Mesendoderm (in vitro differentiated cells): ENCODE measurements around the gene ZBTB42. TPM values are rescaled to one million over a fixed set of nuclear protein-coding genes. Genes with fewer than 3 reads are reported as not detected.
A peak's percentile ranks its signal among the peaks of the same experiment; 100 is the strongest.

Experiments used
- DNase-seq: peaks from one replicate; pipeline ENCODE4 v3.0.0; 2013
- H2AK5ac ChIP-seq: 2 replicates; pipeline ENCODE4 v1.6.1; 2013; ENCODE audit warnings: low read length, inconsistent platforms
- H2BK120ac ChIP-seq: 2 replicates; pipeline ENCODE4 v1.6.1; 2013; ENCODE audit warnings: low read depth, mild to moderate bottlenecking, low read length, moderate library complexity, mixed read lengths
- H2BK15ac ChIP-seq: replicated peaks from 2 replicates; pipeline ENCODE4 v1.6.1; 2013; ENCODE audit warnings: low read depth, mild to moderate bottlenecking, moderate library complexity
- H2BK5ac ChIP-seq: 2 replicates; pipeline ENCODE4 v1.6.1; 2013; ENCODE audit warnings: low read length, inconsistent platforms
- H3K18ac ChIP-seq: 2 replicates; pipeline ENCODE4 v1.6.1; 2013; ENCODE audit warnings: mild to moderate bottlenecking, low read length, mixed read lengths
- H3K23ac ChIP-seq: one replicate; pipeline ENCODE4 v1.6.1; 2013; ENCODE audit warnings: low read length
- H3K27ac ChIP-seq: 2 replicates; pipeline ENCODE4 v1.5.1; 2013; ENCODE audit warnings: low read depth, mild to moderate bottlenecking, inconsistent platforms, low read length, moderate library complexity
- H3K27me3 ChIP-seq: 2 replicates; pipeline ENCODE4 v1.6.1; 2013; ENCODE audit warnings: low read length, control low read depth, mild to moderate bottlenecking, inconsistent platforms; ENCODE audit not compliant: insufficient read depth, poor library complexity
- H3K36me3 ChIP-seq: 2 replicates; pipeline ENCODE4 v1.6.1; 2013; ENCODE audit warnings: low read length, inconsistent platforms; ENCODE audit not compliant: control insufficient read depth, insufficient read depth
- H3K4ac ChIP-seq: one replicate; pipeline ENCODE4 v1.6.1; 2013; ENCODE audit warnings: low read depth, mild to moderate bottlenecking, low read length, moderate library complexity
- H3K4me1 ChIP-seq: 2 replicates; pipeline ENCODE4 v1.6.1; 2013; ENCODE audit warnings: low read depth, low read length, inconsistent platforms; ENCODE audit not compliant: control insufficient read depth
- H3K4me2 ChIP-seq: 2 replicates; pipeline ENCODE4 v1.6.1; 2013; ENCODE audit warnings: low read length
- H3K4me3 ChIP-seq: 2 replicates; pipeline ENCODE4 v1.5.1; 2013; ENCODE audit warnings: mild to moderate bottlenecking, low read length
- H3K56ac ChIP-seq: one replicate; pipeline ENCODE4 v1.6.1; 2013; ENCODE audit warnings: low read length
- H3K79me1 ChIP-seq: 2 replicates; pipeline ENCODE4 v1.6.1; 2013; ENCODE audit warnings: low read length, inconsistent platforms
- H3K79me2 ChIP-seq: 2 replicates; pipeline ENCODE4 v1.6.1; 2013; ENCODE audit warnings: mild to moderate bottlenecking, low read length; ENCODE audit not compliant: control insufficient read depth, insufficient read depth
- H3K9ac ChIP-seq: 2 replicates; pipeline ENCODE4 v1.6.1; 2013; ENCODE audit warnings: low read length, inconsistent platforms
- H4K5ac ChIP-seq: one replicate; pipeline ENCODE4 v1.6.1; 2013; ENCODE audit warnings: low read length
- H4K8ac ChIP-seq: one replicate; pipeline ENCODE4 v1.6.1; 2013; ENCODE audit warnings: low read depth, mild to moderate bottlenecking, control low read depth, low read length, moderate library complexity
- WGBS: extraction: QIAGEN DNeasy Blood & Tissue Kit; methylation state at CpG from one replicate; pipeline ENCODE4 v1.1.7; 2013; ENCODE audit warnings: low lambda C conversion rate, missing lambda C conversion rate; ENCODE audit not compliant: insufficient coverage; ENCODE audit errors: extremely low coverage; 5-methylcytosine and 5-hydroxymethylcytosine counted together
- polyA plus RNA-seq, 2 experiments: library from polyadenylated mRNA; stranded (reverse); fragments of 200-250 nt; gene quantifications; one replicate each; pipeline ENCODE4 v1.2.3, GENCODE V29; 2013

Gene ZBTB42
- 0.67 TPM for polyA plus RNA-seq (2013, experiment 1 of 2)
- polyA plus RNA-seq (2013, experiment 2 of 2): 0.73 TPM

GRCh38 chr14:104800771-104801519 is at the start of gene ZBTB42:
Gene ZBTB42, plus strand, starts transcription at chr14:104801101. Its CDS starts 97 bp downstream, at chr14:104801198.
- Histone ChIP-seq H3K79me2 (no peaks in the 10 kb centered on the region), H3K4me3 (peak within 1 kb of the TSS; percentile 55), H2AK5ac (no peak within 1 kb of the TSS), H4K8ac (peak within 1 kb of the TSS; percentile 68), H3K4ac (no peak within 1 kb of the TSS), H3K27me3 (peaks cover 7% of the 10 kb centered on the region), H3K23ac (peak within 1 kb of the TSS; percentile 18), H3K18ac (peak within 1 kb of the TSS; percentile 4), H3K56ac (peak within 1 kb of the TSS; percentile 70), H3K27ac (no peak within 1 kb of the TSS), H2BK5ac (no peak within 1 kb of the TSS), H3K4me1 (peaks cover 4% of the 10 kb centered on the region), H3K36me3 (no peaks in the 10 kb centered on the region), H2BK15ac (no peak within 1 kb of the TSS), H3K4me2 (peak within 1 kb of the TSS; percentile 84), H4K5ac (no peak within 1 kb of the TSS), H2BK120ac (no peak within 1 kb of the TSS), H3K9ac (peak within 1 kb of the TSS; percentile 78), H3K79me1 (no peaks in the 10 kb centered on the region)
- WGBS: no CpG with 5 or more reads among the region's 105 CpGs
- DNase-seq: peak; percentile 42

DNA sequence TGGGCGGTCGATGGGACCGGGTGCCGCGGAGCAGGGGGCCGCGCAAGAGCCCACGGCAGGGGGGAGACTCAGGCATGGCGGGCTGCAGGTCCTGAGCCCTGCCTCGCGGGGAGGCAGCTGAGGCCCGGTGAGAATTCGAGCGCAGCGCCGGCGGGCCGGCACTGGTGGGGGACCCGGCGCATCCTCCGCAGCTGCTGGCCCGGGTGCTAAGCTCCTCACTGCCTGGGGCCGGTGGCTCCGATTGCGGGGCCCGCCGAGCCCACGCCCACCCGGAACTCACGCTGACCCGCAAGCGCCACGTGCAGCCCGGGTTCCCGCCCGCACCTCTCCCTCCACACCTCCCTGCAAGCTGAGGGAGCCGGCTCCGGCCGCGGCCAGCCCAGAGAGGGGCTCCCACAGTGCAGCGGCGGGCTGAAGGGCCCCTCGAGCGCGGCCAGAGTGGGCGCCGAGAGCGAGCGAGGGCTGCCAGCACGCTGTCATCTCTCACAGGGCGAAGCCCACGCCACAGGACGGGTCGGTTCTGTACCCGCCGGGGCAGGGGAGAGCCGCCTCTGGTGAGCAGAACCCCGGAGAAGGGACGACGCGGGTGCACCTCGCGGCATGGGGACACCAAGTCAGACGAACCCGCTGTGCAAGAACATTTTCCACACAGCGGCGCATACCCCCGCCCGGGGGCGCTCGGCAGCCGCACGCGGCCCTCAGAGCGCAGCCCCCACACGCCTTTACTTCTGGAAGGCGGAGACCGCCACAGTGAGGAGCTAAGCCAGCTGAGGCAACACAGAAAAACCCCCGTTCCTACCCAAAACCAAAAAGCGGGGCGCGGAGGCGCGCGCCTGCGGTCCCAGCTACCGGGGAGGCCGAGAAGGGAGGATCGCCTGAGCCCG is 49.1 kb upstream of the ZBTB42 start:
- H3K27me3 ChIP-seq: no peaks in the 10 kb centered on the region
- H2AK5ac ChIP-seq: no peak overlapping the region
- peak overlapping the region; percentile 83 for H3K4me2 ChIP-seq
- H3K4me3 ChIP-seq: no peak overlapping the region
- no peak overlapping the region for H3K18ac ChIP-seq
- peak overlapping the region; percentile 87 for H3K56ac ChIP-seq
- no peak overlapping the region for H2BK15ac ChIP-seq
- H3K79me2 ChIP-seq: peaks cover 29% of the 10 kb centered on the region
- no peaks in the 10 kb centered on the region for H3K36me3 ChIP-seq
- peaks cover 4% of the 10 kb centered on the region for H3K4me1 ChIP-seq
- H3K27ac ChIP-seq: peak overlapping the region; percentile 34
- H4K8ac ChIP-seq: no peak overlapping the region
- peak overlapping the region; percentile 1 for H3K4ac ChIP-seq
- peaks cover 27% of the 10 kb centered on the region for H3K79me1 ChIP-seq
- H3K9ac ChIP-seq: peak overlapping the region; percentile 81
- no peak for DNase-seq
- WGBS: no CpG with 5 or more reads among the region's 90 CpGs
- H4K5ac ChIP-seq: no peak overlapping the region
- H3K23ac ChIP-seq: no peak overlapping the region
- no peak overlapping the region for H2BK120ac ChIP-seq
- H2BK5ac ChIP-seq: no peak overlapping the region

DNA sequence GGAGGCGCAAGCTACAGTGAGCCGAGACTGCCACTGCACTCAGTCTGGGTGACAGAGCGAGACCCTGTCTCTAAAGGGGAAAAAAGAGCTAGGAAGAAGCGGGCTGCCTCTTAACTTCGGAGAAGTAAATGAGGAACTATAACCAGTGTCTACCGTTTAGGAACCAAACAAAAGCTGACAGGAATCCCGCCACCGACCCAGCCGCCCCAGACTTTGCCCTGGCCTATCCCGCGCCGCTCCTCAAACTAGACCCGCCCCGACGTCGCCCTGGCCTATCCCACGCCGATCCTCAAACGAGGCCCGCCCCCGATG is 48.5 kb upstream of the ZBTB42 start:
- peaks cover 4% of the 10 kb centered on the region for H3K4me1 ChIP-seq
- peak overlapping the region; percentile 1 for H3K4ac ChIP-seq
- no peak overlapping the region for H2BK120ac ChIP-seq
- H3K56ac ChIP-seq: peak overlapping the region; percentile 87
- no peaks in the 10 kb centered on the region for H3K27me3 ChIP-seq
- H3K4me3 ChIP-seq: no peak overlapping the region
- H3K23ac ChIP-seq: no peak overlapping the region
- no peak overlapping the region for H4K5ac ChIP-seq
- no peak overlapping the region for H4K8ac ChIP-seq
- H3K18ac ChIP-seq: no peak overlapping the region
- H3K79me1 ChIP-seq: peaks cover 27% of the 10 kb centered on the region
- WGBS: no CpG with 5 or more reads among the region's 21 CpGs
- no peak overlapping the region for H2BK5ac ChIP-seq
- H3K36me3 ChIP-seq: peaks cover 3% of the 10 kb centered on the region
- H3K4me2 ChIP-seq: peak overlapping the region; percentile 83
- peaks cover 29% of the 10 kb centered on the region for H3K79me2 ChIP-seq
- no peak overlapping the region for H2BK15ac ChIP-seq
- no peak overlapping the region for H2AK5ac ChIP-seq
- H3K27ac ChIP-seq: peak overlapping the region; percentile 34
- DNase-seq: no peak
- peak overlapping the region; percentile 81 for H3K9ac ChIP-seq

DNA sequence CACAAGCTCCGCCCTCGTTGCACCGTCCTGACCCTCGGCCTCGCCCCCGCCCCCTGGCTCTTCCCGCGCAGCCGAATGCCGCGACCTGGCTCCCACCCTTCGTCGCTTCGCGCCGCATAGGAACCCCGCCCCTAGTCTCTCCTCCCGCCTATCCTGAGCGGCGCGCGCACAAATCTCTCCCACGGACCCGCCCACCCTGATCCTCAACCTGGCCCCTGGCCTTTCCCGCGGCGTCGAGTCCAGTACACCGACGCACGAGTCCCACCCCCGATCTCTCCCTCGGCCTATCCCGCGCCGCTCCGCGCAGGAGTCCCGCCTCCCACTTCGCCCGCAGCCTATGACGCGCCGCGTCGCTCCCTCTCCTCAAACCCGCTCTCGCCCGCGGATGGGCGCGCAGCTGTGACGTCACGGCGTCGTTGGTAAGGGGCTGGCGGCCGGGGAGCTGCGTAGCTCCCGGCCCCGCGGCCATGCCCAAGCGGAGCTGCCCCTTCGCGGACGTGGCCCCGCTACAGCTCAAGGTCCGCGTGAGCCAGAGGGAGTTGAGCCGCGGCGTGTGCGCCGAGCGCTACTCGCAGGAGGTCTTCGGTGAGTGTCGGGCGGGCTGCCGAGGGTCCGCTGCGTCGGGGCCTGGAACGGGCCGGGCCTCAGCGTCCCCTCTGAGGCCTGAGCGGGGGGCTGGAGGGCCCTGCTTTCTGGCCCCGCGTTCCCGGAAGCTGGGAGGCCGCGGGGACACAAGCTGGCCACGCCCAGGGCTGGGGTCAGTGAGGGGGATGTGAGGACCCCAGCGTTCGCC is 48.0 kb upstream of the ZBTB42 start, which contains the start of gene SIVA1:
TSS of gene SIVA1 (plus strand) at position 413 of the 793 bp plus-strand sequence. CDS start at position 468, 55 bp downstream.
- Histone ChIP-seq H4K5ac (no peak within 1 kb of the TSS), H2AK5ac (no peak within 1 kb of the TSS), H2BK120ac (no peak within 1 kb of the TSS), H3K4me3 (peak within 1 kb of the TSS; percentile 91), H3K23ac (peak within 1 kb of the TSS; percentile 48), H3K27me3 (no peaks in the 10 kb centered on the region), H4K8ac (no peak within 1 kb of the TSS), H2BK15ac (no peak within 1 kb of the TSS), H3K79me2 (peaks cover 32% of the 10 kb centered on the region), H3K9ac (peak within 1 kb of the TSS; percentile 95), H3K27ac (peak within 1 kb of the TSS; percentile 34), H3K36me3 (peaks cover 8% of the 10 kb centered on the region), H3K4ac (peak within 1 kb of the TSS; percentile 1), H3K56ac (peak within 1 kb of the TSS; percentile 92), H3K4me2 (peak within 1 kb of the TSS; percentile 83), H3K4me1 (peaks cover 4% of the 10 kb centered on the region), H3K18ac (peak within 1 kb of the TSS; percentile 64), H2BK5ac (no peak within 1 kb of the TSS), H3K79me1 (peaks cover 27% of the 10 kb centered on the region)
- DNase-seq: peak; percentile 100
- no CpG with 5 or more reads among the region's 95 CpGs for WGBS

- Histone ChIP-seq H3K36me3 (peaks cover 8% of the 10 kb centered on the region), H3K23ac (peak overlapping the region; percentile 48), H3K27ac (peak overlapping the region; percentile 4), H3K56ac (peak overlapping the region; percentile 92), H3K9ac (peak overlapping the region; percentile 95), H3K4me2 (peak overlapping the region; percentile 80), H4K8ac (no peak overlapping the region), H2AK5ac (no peak overlapping the region), H2BK15ac (no peak overlapping the region), H3K4me1 (peaks cover 4% of the 10 kb centered on the region), H2BK120ac (no peak overlapping the region), H3K4me3 (peak overlapping the region; percentile 91), H3K79me2 (peaks cover 32% of the 10 kb centered on the region), H3K18ac (no peak overlapping the region), H4K5ac (no peak overlapping the region), H2BK5ac (no peak overlapping the region), H3K27me3 (no peaks in the 10 kb centered on the region), H3K4ac (no peak overlapping the region), H3K79me1 (peaks cover 27% of the 10 kb centered on the region)
- no peak for DNase-seq
- no CpG with 5 or more reads among the region's 30 CpGs for WGBS
These were observed 47.2 kb upstream of the ZBTB42 start for GRCh38 chr14:104753528-104754212.
